Femur (tissue), 1 donor: Measurements from ENCODE around the gene MGAT5.

Experiments
- DNase-seq: peaks from one replicate; pipeline ENCODE4 v3.0.0-alpha.2; 2017

Gene MGAT5

DNA sequence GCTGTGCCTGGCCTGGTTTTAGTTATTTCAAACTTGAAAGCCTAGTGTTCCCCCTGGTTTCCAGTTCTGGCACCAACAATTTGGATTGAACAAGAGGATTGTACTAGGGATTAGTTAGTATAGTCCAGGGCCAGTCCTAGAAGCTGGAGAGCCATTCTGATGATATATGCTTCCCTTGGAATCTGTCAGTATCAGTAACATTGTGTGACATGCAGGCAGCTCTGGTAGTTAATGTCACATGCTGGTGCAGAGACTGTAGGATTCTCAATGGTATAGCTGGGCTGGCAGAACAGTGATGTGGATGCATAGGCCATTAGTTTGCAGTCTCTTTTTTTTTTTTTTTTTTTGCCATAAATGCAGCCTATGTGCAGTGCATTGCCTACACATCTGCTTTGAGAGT is 3.6 kb downstream of the MGAT5 start:
- no peak for DNase-seq

DNA sequence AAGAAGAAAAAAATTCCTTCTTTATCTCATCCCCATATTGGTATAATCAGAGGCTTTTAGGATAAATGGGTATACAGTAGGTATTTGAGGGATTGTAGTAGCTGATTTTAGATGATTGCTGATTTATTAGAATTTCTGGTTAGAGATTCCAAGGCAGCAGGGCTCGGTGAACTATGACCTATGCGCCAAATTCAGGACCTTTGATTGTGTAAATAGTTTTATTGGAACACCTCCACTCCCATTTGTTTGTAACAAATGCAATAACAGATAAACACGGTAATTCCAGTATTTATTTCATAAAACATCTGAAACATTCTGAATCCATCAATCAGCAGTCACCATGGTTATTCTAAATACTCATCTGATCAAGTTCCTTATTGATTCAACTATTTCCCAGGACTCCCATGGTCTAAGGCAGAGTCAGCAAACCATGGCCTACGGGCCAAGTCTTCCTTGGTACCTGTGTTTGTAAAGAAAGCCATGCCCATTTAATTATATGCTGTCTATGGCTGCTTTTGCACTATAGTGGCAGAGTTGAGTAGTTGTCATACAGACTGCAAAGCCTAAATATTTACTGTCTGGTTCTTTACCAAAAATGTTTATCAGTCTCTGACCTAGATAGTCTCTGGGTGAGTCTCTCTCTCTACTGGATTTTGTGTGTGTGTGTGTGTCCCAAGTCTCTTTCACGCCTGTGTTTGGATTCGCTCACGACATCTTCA is 4.3 kb downstream of the MGAT5 start:
- DNase-seq: no peak

GRCh38 chr2:134258684-134259388 is 5.0 kb downstream of the MGAT5 start:
- peak; percentile 48 for DNase-seq

GRCh38 chr2:134259571-134259970 is 5.7 kb downstream of the MGAT5 start:
- no peak for DNase-seq

- DNase-seq: no peak
Measured at GRCh38 chr2:134259994-134260393, 6.1 kb downstream of the MGAT5 start.

- peak; percentile 85 for DNase-seq
Measured at GRCh38 chr2:134260713-134261112, 6.8 kb downstream of the MGAT5 start.

DNA sequence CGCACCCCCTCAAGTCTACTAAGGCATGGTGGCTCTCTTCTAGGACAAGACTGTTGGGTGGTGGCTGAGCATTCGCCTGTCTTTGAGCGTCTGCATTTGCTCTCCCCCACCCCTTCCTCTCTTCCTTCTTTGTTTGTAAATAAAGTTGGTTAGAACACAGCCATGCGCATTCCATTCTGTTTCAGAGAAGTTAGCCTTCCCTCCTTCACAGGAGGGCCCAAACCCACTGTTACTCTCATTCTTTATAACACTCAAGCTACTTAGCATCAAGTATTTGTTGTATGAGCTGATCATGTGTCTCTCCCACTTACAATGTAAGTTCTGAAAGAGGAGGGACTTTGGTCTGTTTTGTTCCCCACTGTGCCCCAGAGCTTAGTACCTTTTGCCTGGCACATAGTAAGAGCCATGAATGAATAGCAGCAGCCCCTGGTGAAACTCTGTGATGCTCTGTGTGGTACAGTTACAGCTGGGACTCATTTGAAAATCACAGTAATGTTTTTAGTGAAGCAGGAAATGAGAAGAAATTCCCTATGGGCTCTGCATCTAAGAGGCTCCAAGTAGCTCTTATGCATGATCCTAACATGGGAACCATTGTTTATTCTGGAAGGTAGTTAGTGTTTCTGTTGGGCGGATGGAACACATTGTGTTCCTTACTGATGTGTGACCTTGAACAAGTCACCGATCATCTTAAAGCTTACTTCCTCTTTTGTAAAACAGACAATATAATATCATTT is 7.7 kb downstream of the MGAT5 start:
- no peak for DNase-seq

- DNase-seq: no peak
Measured at GRCh38 chr2:134262684-134263083, 8.8 kb downstream of the MGAT5 start.

GRCh38 chr2:134268265-134268664 is 14.4 kb downstream of the MGAT5 start:
- DNase-seq: no peak

- no peak for DNase-seq
Measured at GRCh38 chr2:134269230-134269629, 15.4 kb downstream of the MGAT5 start.

GRCh38 chr2:134269972-134270735 is 16.3 kb downstream of the MGAT5 start:
- no peak for DNase-seq

- no peak for DNase-seq
Measured at GRCh38 chr2:134271758-134272157, 17.9 kb downstream of the MGAT5 start.

DNA sequence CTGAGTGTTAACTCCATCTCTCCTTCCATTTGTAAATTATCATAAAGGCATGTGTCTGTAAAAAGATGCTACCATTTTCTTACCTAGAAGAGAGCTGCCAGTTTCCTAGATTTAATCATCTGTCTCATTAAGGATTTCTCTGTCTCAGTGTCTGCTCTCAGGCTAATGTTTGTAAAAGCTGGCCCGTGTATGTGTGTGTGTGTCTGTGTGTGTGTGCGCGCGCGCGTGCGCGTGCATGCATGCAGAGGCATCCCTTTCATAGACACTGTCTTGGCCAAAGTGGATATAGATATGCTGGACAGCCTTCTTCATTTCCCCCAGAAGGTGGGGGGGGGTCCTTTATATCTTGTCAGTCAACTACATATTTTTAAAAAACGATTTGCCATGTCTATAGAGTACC is 18.9 kb downstream of the MGAT5 start:
- DNase-seq: peak; percentile 23

DNA sequence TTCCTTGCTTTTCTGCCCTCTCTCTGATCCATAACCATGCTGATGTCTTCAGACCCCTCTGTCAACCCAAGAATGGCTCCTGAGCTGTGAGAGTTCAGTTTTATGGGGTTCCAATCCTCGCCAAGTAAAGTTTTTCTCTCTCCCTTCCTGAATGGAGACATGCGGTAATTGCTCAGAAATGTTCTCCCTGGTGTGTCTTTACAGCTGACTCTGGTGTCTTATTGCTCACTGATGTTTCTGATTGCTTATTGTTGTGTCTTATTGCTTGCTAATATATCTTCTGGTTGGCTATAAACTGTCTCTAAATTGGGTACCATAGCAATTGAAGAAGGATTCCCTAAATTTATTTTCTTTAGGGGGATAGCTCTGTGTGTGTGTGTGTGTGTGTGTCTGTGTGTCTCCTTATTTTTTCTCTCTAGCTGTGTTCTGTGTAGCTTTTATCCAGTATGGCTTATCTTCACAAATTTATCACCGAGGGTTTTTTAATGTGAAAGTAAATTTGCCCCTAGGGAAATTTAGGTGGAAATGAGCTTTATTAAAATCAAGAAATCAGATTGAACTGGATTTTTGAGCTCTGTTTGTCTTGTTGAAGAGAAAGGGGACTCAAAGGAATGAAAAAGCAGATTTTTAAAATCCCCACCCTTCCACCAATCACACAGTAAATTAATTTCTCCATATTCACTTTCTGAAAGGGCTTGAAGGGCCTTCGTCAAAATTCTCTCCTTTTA is 19.5 kb downstream of the MGAT5 start:
- DNase-seq: peak; percentile 55

GRCh38 chr2:134274121-134274520 is 20.2 kb downstream of the MGAT5 start:
- DNase-seq: no peak

DNA sequence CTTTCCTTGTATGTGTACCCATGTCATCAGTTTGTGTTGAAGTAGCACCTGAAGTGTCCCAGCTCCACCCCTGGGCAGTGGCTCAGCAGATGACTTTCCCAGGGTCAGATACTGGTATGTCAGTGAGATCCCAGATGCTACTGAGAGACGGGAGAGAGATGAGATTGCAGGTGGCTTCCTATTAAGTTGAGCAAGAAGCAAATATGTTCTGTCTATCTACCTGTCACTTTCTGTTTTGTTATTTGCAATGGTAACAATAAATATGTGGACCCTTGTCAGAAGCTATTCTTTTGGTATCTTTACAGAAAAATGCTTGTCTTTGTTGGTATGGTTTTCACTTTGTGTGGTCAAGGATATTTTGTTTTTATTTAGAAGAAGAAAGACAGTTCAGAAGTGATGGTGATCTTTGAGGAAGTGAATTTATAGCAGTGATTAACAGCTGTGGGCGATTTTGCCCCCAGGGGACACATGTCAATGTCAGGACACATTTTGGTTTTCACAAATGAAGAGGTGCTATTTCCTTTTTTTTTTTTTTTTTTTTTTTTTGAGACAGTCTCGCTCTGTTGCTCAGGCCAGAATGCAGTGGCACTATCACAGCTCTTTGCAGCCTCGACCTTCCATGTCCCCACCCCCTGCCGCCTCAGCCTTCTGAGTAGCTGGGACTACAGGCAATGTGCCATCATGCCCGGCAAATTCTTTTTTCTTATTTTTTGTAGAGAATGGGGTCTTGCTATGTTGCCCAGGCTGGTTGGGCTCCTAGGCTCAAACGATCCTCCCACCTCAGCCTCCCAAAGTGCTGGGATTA is 21.4 kb downstream of the MGAT5 start:
- no peak for DNase-seq

GRCh38 chr2:134276381-134277172 is 22.7 kb downstream of the MGAT5 start:
- DNase-seq: no peak

DNA sequence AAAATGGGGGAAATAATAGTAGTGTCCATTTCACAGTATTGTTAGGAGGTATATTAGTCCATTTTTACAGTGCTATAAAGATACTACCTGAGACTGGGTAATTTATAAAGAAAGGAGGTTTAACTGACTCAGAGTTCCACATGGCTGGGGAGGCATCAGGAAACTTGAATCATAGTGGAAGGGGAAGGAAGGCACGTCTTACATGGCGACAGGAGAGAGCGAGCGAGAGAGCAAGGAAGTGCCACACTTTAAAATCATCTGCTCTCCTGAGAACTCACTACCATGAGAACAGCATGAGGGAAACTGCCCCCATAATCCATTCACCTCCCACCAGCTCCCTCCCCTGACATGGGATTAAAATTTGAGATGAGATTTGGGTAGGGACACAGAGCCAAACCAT is 23.4 kb downstream of the MGAT5 start:
- no peak for DNase-seq

DNA sequence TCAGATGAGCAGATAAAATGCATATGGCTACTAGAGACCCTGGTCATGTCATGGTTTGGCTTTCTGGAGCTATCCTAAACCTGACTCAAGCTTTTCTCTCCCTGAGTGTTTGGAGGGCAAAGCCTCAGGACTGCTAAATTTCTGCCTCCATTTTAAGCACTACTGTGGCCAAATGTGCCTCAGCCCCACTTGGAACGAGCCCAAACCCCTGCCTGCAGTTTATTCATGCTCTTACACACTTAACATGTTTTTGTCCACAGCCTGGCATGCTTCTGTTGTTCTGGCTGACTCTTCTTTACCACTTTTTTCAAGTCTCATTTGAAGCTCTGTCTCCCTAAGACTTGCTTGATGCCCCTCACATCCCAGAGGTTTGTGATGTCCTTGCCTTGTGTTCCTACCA is 24.7 kb downstream of the MGAT5 start:
- no peak for DNase-seq

DNA sequence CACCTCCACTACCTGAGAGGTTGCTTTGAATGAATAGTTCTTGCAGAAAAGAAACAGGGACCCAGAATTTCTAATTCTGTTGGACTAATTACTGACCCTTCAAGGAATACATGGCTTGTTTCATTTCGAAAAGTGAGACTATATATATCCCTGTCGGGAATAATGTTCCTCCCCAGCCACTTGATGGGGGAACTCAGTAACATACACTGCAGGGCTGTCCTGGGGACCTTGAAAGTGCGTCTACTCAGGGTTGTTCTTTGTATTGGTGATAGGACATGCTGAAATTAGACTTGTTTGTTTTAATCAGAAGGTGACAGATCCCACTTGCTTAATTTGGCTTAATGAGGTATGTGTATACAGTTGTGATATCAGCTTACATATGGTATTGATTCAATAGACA is 25.5 kb downstream of the MGAT5 start:
- no peak for DNase-seq

DNA sequence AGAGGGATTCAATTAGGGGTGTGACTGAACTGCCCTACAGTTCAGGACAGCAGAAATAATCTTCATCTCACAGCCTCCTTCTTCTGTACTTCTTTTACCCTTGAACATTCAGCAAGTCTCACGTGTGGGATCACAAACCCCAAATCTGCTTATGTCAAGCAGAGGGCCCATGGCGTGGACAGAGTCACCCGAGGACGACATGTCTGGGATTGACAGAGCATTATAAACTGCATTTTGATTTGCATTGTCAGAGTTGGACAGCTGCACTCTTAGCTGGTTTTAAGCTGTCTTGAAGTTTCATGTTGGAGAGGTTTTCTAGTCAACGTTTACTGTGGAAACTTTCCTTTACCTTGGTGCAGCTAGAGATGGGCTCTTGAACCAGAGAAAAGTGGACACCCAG is 26.4 kb downstream of the MGAT5 start:
- no peak for DNase-seq
